ENCODE results near the gene SNX2. TPM values are rescaled to one million over a fixed set of nuclear protein-coding genes. Genes with fewer than 3 reads are reported as not detected.
"Not testable (repeated sequence)": the region's sequence is repeated elsewhere in the genome, so short reads cannot be mapped to it uniquely, and the experiment has no call there.

Gene SNX2
- total and polyA plus RNA-seq, 2 donors (not counting 1 experiment from before 2014, with no cell fraction given), result 107 to 266 TPM

- Histone ChIP-seq H3K27ac (ENCODE audit: low read length in 2 of 2) (no peak overlapping the region), H3K4me2 (replicated peaks; ENCODE audit: low read depth, low read length, poor library complexity, severe bottlenecking) (no peak overlapping the region), H3K4me3 (ENCODE audit: control extremely low read depth in 1 of 5, extremely low read depth in 1 of 5, insufficient read depth in 1 of 5, low read depth in 2 of 5, low read length in 4 of 5) (no peak overlapping the region), H3K79me2 (ENCODE audit: control insufficient read depth, insufficient read depth, low read length) (peaks cover 5% of the 10 kb centered on the region), H3K9ac (ENCODE audit: low read length) (no peak overlapping the region), H2AFZ (ENCODE audit: insufficient read depth, low read depth, low read length, poor library complexity, severe bottlenecking) (no peak overlapping the region), H3K27me3 (replicated peaks in 1 of 4; ENCODE audit: control extremely low read depth in 1 of 4, control insufficient read depth in 3 of 4, insufficient read depth in 4 of 4, low read length in 3 of 4) (no peaks in the 10 kb centered on the region), H3K9me3 (ENCODE audit: control extremely low read depth in 1 of 3, control insufficient read depth in 2 of 3, insufficient read depth in 1 of 3, low read length in 2 of 3) (no peaks in the 10 kb centered on the region), H3K36me3 (replicated peaks in 1 of 2; ENCODE audit: control extremely low read depth in 1 of 2, control insufficient read depth in 1 of 2, extremely low read depth in 1 of 2, insufficient read depth in 2 of 2, low read length in 1 of 2) (no peaks in the 10 kb centered on the region), H3K4me1 (ENCODE audit: control insufficient read depth in 2 of 2, insufficient read depth in 2 of 2, low read length in 2 of 2) (peaks cover 13 to 15% of the 10 kb centered on the region in 2 donors), H4K20me1 (ENCODE audit: control insufficient read depth, insufficient read depth, low read length, poor library complexity, severe bottlenecking) (no peaks in the 10 kb centered on the region)
- Mint-ChIP-seq H3K27ac (no peak overlapping the region), H3K27me3 (no peaks in the 10 kb centered on the region), H3K9me3 (ENCODE audit: insufficient read depth) (no peaks in the 10 kb centered on the region), H3K4me3 (no peak overlapping the region), H3K4me1 (peaks cover 20% of the 10 kb centered on the region)
- DNase-seq (no peak), ATAC-seq (ENCODE audit: low read depth) (no peak)
- POLR2A ChIA-PET, result interaction anchor here (0.7 kb wide), 1 partner anchor 58 kb away, joined by 7 read pairs; no protein-coding TSS in a partner anchor
- TF ChIP-seq CTCF (IDR thresholded peaks at IDR 0.05), result no peak
- TF ChIP-seq EZH2 (IDR thresholded peaks at IDR 0.05; ENCODE audit: borderline replicate concordance, insufficient read depth, low read depth, low read length, poor library complexity, severe bottlenecking), result no peak
- CTCF ChIA-PET, result interaction anchor here (0.5 kb wide), 1 partner anchor 12 kb away, joined by 3 read pairs; no protein-coding TSS in a partner anchor
- intact Hi-C loops (cut with micrococcal nuclease), result no loop called here
- WGBS (ENCODE audit: insufficient coverage), result no CpG with 5 or more reads among the region's 1 CpG
These were observed 13.8 kb upstream of the SNX2 start for GRCh38 chr5:122761115-122761514.

GRCh38 chr5:122761896-122762295 lies 13.0 kb upstream of the SNX2 start:
- H4K20me1 ChIP-seq (ENCODE audit: control insufficient read depth, insufficient read depth, low read length, poor library complexity, severe bottlenecking); intact Hi-C loops (cut with micrococcal nuclease); H3K9ac ChIP-seq (ENCODE audit: low read length); H3K4me3 ChIP-seq (ENCODE audit: control extremely low read depth in 1 of 5, extremely low read depth in 1 of 5, insufficient read depth in 1 of 5, low read depth in 2 of 5, low read length in 4 of 5); ATAC-seq (ENCODE audit: low read depth); H3K4me1 ChIP-seq (ENCODE audit: control insufficient read depth in 2 of 2, insufficient read depth in 2 of 2, low read length in 2 of 2); H3K27me3 Mint-ChIP-seq; H3K36me3 ChIP-seq (replicated peaks in 1 of 2; ENCODE audit: control extremely low read depth in 1 of 2, control insufficient read depth in 1 of 2, extremely low read depth in 1 of 2, insufficient read depth in 2 of 2, low read length in 1 of 2); H3K27ac ChIP-seq (ENCODE audit: low read length in 2 of 2); H3K9me3 Mint-ChIP-seq (ENCODE audit: insufficient read depth); CTCF ChIA-PET; H3K4me3 Mint-ChIP-seq; H3K27me3 ChIP-seq (replicated peaks in 1 of 4; ENCODE audit: control extremely low read depth in 1 of 4, control insufficient read depth in 3 of 4, insufficient read depth in 4 of 4, low read length in 3 of 4); H3K27ac Mint-ChIP-seq; H2AFZ ChIP-seq (ENCODE audit: insufficient read depth, low read depth, low read length, poor library complexity, severe bottlenecking); H3K79me2 ChIP-seq (ENCODE audit: control insufficient read depth, insufficient read depth, low read length); DNase-seq; H3K9me3 ChIP-seq (ENCODE audit: control extremely low read depth in 1 of 3, control insufficient read depth in 2 of 3, insufficient read depth in 1 of 3, low read length in 2 of 3); H3K4me2 ChIP-seq (replicated peaks; ENCODE audit: low read depth, low read length, poor library complexity, severe bottlenecking): not testable (repeated sequence)
- POLR2A ChIA-PET, result interaction anchor here (0.7 kb wide), 1 partner anchor 59 kb away, joined by 7 read pairs; no protein-coding TSS in a partner anchor
- H3K4me1 Mint-ChIP-seq, result peaks cover 12% of the 10 kb centered on the region
- 100% methylated on average over 1 of the region's 5 CpGs for WGBS (ENCODE audit: insufficient coverage)

Data from B cell (primary cell).